Measurements from ENCODE around the gene PCDHGA8.
"Not testable (repeated sequence)": the region's sequence is repeated elsewhere in the genome, so short reads cannot be mapped to it uniquely, and the experiment has no call there.

Gene PCDHGA8

GRCh38 chr5:141392429-141393198 is at the start of gene PCDHGA8:
Gene PCDHGA8 (plus strand): TSS chr5:141392633. CDS start chr5:141392814, 181 bp downstream.
- DNase-seq, result no peak

DNA sequence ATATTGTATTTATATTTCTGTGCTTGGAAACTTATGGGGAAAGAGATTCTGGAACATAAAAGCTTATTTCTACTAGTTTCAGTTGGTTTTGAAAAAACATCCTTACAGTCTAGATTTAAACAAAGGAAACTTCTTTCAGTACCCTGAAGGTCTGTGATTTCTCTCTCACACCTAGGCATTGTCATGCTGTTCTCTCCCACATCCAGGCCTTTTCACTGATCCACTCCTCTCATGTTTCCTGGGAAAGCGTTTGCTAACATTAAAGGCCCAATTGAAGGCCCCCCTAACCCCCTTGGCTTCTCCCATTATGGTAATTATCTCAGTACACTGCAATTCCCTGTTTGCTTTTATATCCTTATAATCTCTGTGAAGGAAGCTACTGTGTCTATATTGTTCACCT is 49.7 kb upstream of the PCDHGA8 start:
- DNase-seq, result no peak

DNA sequence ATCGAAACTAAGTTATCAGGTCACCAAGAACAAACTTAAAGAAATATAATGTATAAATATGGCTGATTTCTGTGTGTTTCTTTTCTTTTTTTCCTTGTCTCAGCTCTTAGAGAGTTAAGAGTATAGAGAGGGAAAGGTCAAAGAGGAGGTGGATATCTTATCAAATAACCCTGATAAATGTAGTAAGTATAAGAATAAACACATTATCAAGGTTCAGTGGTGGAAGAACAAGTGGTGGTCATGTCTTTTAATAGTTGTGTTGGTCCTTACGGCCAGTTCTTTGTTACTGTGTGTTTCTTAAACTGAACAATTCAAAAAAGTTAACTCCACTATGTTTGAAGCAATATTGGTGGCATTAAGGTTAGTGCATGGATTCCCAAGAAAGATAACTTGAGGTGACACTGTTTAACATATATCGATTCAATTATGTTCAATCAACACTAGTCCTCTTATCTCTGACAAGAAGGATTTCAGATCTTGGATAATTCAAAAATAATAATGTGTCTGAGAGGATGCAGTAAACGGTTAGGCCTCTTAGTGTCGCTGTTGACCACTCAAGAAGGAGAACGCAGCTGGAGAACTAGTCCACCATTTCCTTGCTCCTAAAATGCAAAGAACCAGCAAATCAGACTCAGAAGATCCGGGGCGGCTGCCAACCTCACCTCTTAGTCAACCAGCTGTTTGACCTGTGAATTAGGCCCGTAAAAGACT is 49.0 kb upstream of the PCDHGA8 start, which contains the start of gene PCDHGA3:
Gene PCDHGA3, plus strand, starts transcription at position 588 of the 711 bp plus-strand sequence. CDS start 205 bp downstream, outside the sequence.
- DNase-seq, result no peak

DNA sequence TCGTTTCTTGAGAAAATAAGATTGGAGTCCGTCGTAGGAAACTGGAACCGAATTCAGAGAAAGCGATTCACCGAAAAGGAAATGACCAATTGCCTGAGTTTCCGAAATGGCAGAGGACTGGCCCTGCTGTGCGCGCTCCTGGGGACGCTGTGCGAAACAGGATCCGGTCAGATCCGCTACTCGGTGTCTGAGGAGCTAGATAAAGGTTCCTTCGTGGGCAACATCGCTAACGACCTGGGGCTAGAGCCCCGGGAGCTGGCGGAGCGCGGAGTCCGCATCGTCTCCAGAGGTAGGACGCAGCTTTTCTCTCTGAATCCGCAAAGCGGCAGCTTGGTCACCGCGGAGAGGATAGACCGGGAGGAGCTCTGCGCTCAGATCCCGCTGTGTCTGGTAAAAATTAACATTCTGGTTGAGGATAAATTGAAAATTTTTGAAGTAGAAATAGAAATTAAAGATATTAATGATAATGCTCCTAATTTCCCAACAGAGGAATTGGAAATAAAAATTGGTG is 48.4 kb upstream of the PCDHGA8 start:
- no peak for DNase-seq

GRCh38 chr5:141345327-141345726 is 47.1 kb upstream of the PCDHGA8 start:
- no peak for DNase-seq

- DNase-seq, result not testable (repeated sequence)
Observed at GRCh38 chr5:141346017-141346416, 46.4 kb upstream of the PCDHGA8 start.

DNA sequence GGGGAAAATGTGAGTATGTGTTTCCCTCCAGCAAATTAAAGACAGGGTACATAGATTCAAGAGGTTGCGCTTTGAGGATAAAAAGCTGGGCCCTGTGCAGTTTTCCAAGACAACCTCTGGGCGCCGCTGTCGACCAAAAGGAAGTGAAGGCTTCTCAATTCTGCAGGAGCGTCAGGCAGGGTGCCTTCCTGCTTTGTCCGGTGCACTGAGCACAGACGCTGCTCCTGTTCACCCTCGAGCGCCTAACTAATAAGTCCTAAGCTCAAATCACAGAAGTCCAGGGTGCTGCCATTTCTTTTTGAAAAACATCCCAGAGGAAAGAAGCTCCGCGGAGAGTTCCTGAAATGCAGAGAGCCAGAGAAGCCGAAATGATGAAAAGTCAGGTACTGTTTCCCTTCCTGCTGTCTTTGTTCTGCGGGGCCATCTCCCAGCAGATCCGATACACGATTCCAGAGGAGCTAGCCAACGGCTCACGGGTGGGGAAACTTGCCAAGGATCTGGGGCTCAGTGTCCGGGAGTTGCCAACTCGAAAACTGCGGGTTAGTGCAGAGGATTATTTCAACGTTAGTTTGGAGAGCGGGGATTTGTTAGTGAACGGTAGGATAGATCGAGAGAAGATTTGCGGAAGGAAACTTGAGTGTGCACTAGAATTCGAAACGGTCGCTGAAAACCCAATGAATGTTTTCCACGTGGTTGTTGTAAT is 42.4 kb upstream of the PCDHGA8 start, which contains the start of gene PCDHGB1:
Gene PCDHGB1, plus strand, starts transcription at position 183 of the 703 bp plus-strand sequence. Its CDS starts 162 bp downstream, at position 345.
- no peak for DNase-seq

DNA sequence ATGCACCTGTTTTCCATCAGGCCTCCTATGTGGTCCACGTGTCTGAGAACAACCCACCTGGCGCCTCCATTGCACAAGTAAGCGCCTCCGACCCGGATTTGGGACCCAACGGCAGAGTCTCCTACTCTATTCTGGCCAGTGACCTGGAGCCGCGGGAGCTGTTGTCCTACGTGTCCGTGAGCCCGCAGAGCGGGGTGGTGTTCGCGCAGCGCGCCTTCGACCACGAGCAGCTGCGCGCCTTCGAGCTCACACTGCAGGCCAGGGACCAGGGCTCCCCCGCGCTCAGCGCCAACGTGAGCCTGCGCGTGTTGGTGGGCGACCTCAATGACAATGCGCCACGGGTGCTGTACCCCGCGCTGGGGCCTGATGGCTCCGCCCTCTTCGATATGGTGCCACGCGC is 40.8 kb upstream of the PCDHGA8 start:
- DNase-seq, result no peak

GRCh38 chr5:141354900-141355469 is 37.4 kb upstream of the PCDHGA8 start, which contains the start of gene PCDHGA4:
Gene PCDHGA4 (plus strand): TSS chr5:141355021. CDS start chr5:141355108, 87 bp downstream.
- DNase-seq, result no peak

- DNase-seq, result no peak
Observed at GRCh38 chr5:141355641-141356040, 36.8 kb upstream of the PCDHGA8 start.

DNA sequence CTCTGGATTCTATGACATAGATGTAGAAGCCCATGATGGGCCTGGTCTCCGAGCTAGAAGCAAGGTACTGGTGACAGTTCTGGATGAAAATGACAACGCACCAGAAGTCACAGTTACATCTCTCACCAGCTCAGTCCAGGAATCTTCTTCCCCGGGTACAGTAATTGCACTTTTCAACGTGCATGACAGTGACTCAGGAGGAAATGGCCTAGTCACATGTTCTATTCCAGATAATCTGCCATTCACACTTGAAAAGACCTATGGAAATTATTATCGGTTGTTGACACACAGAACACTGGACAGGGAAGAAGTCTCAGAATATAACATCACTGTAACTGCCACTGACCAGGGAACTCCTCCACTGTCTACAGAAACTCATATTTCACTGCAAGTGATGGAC is 36.3 kb upstream of the PCDHGA8 start:
- DNase-seq, result no peak

- no peak for DNase-seq
Observed at GRCh38 chr5:141356950-141357349, 35.5 kb upstream of the PCDHGA8 start.

GRCh38 chr5:141359790-141360426 is 32.5 kb upstream of the PCDHGA8 start, which contains the start of gene PCDHGB2:
Gene PCDHGB2 (plus strand): TSS chr5:141359994. CDS start chr5:141360136, 142 bp downstream.
- DNase-seq, result no peak

DNA sequence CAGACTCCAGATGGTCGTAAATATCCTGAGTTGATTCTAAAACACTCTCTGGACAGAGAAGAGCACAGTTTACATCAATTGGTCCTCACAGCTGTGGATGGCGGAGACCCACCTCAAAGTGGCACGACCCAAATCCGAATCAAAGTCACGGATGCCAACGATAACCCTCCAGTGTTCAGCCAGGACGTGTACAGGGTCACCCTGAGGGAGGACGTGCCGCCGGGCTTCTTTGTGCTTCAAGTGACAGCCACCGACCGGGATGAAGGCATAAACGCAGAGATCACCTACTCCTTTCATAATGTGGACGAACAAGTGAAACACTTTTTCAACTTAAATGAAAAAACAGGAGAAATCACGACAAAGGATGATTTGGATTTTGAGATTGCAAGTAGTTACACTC is 31.7 kb upstream of the PCDHGA8 start:
- no peak for DNase-seq

DNA sequence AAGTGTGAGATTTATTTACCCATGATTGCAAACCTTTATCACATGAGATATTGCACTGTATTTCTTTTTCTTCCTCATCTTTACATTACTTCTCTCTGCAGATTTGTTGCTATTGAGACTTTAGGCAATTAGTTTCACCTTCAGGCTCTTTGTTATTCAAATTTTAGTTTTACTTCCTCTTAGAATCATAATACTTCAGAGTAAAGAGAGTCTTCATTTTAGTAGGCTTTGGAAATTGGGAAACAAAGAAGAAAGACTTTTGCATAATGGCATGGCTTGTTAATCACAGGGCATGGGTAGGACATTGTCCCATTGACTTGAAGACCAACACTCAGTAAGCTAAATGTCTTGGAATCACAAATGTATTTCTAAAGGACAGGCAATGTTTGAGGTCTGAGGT is 29.7 kb upstream of the PCDHGA8 start:
- DNase-seq, result no peak

GRCh38 chr5:141363952-141364660 is 28.3 kb upstream of the PCDHGA8 start, which contains the start of gene PCDHGA5:
Gene PCDHGA5 (plus strand): TSS chr5:141364162. CDS start chr5:141364331, 169 bp downstream.
- DNase-seq, result no peak

GRCh38 chr5:141366016-141366896 is 26.2 kb upstream of the PCDHGA8 start:
- no peak for DNase-seq

DNA sequence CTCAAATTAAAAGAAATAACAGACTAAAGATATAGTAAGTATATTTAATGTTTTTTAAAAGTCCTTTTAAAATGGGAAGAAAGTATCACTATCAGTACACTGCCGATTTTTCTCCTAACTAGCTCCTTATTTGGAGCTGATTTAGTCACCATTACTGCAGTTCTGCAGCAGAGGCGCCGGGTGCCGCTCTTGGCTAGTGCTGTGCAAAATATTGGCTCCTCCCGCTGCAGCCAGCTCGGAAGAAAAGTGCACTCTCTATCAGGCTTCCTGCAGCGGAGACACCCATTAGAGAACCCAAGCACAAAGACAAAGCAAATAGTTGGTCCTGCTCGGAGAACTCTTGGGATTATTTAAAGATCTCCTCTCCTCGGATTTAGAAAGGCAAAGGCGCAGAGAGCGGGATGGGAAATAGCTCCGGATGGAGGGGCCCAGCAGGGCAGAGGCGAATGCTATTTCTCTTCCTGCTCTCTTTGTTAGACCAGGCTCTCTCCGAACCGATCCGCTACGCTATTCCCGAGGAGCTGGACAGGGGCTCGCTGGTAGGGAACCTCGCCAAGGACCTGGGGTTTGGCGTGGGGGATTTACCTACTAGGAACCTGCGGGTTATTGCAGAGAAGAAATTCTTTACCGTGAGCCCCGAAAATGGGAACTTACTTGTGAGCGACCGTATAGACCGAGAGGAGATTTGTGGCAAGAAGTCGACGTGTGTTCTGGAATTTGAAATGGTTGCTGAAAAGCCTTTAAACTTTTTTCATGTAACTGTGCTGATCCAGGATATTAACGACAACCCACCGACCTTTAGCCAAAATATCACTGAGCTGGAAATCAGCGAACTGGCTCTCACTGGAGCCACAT is 22.2 kb upstream of the PCDHGA8 start, which contains the start of gene PCDHGB3:
Gene PCDHGB3, plus strand, starts transcription at position 249 of the 855 bp plus-strand sequence. Its CDS starts 153 bp downstream, at position 402.
- peak; percentile 11 for DNase-seq

Measured in stimulated activated CD4-positive, alpha-beta T cell treated with anti-CD3 and anti-CD28 coated beads, Interleukin-12 subunit alpha, Interleukin-12 subunit beta, amount 100 ng/mL, for 4 hours (primary cell).